A673 (cell line): ENCODE data around the gene TNNT1. TPM values are rescaled to one million over a fixed set of nuclear protein-coding genes. Genes with fewer than 3 reads are reported as not detected.

Source experiments
- BruUV-seq: library from RNA; stranded (reverse); fragments of 400-500 nt; replicated peaks from 2 replicates; lab custom pipeline; 2021; lab: Mats Ljungman, UMichigan
- CTCF ChIA-PET: fragments of 300-600 bp; sonication (Branson Sonifier 250); formaldehyde crosslinking; loops from one replicate; lab custom pipeline; 2022; ENCODE audit warnings: antibody characterized with exemption; lab: Charles Lee
- POLR2A ChIA-PET: fragments of 300-600 bp; sonication (Branson Sonifier 250); formaldehyde crosslinking; loops from one replicate; lab custom pipeline; 2022; ENCODE audit warnings: antibody characterized with exemption; ENCODE audit not compliant: low non-redundant PET; lab: Charles Lee
- DNase-seq: peaks from one replicate; pipeline ENCODE4 v3.0.0-alpha.2; 2015; ENCODE audit warnings: low spot score
- H3K27ac ChIP-seq: fragments of 200-600 bp; sonication (generic); 2 replicates; pipeline ENCODE4 v1.5.1; 2016; ENCODE audit warnings: mixed run types, low read depth, mild to moderate bottlenecking, mixed read lengths, antibody characterized with exemption, low read length; ENCODE audit not compliant: poor library complexity, severe bottlenecking
- H3K27me3 ChIP-seq: fragments of 200-600 bp; sonication (generic); replicated peaks from 2 replicates; pipeline ENCODE4 v1.6.1; 2017; ENCODE audit warnings: mixed run types, low read depth, mild to moderate bottlenecking, mixed read lengths, antibody characterized with exemption, low read length; ENCODE audit not compliant: insufficient read depth, poor library complexity
- H3K36me3 ChIP-seq: fragments of 200-600 bp; sonication (generic); 2 replicates; pipeline ENCODE4 v1.6.1; 2016; ENCODE audit warnings: mixed run types, mild to moderate bottlenecking, mixed read lengths, antibody characterized with exemption, low read length; ENCODE audit not compliant: insufficient read depth, poor library complexity, severe bottlenecking
- H3K4me1 ChIP-seq: fragments of 200-600 bp; sonication (generic); 2 replicates; pipeline ENCODE4 v1.6.1; 2017; ENCODE audit warnings: mixed run types, mild to moderate bottlenecking, mixed read lengths, antibody characterized with exemption, low read length; ENCODE audit not compliant: insufficient read depth, poor library complexity, severe bottlenecking
- H3K4me3 ChIP-seq: fragments of 200-600 bp; sonication (generic); 2 replicates; pipeline ENCODE4 v1.5.1; 2016; ENCODE audit warnings: low read depth, mixed run types, mild to moderate bottlenecking, mixed read lengths, low read length; ENCODE audit not compliant: poor library complexity, severe bottlenecking
- H3K9me3 ChIP-seq: fragments of 200-600 bp; sonication (generic); 2 replicates; pipeline ENCODE4 v1.6.1; 2016; ENCODE audit warnings: mixed run types, low read depth, mild to moderate bottlenecking, mixed read lengths, antibody characterized with exemption, low read length; ENCODE audit not compliant: poor library complexity, severe bottlenecking
- EZH2 ChIP-seq: fragments of 200-600 bp; sonication (generic); IDR thresholded peaks from 2 replicates; pipeline ENCODE4 v1.6.1; 2017; ENCODE audit warnings: borderline replicate concordance, low read depth, mild to moderate bottlenecking, mixed read lengths, antibody characterized with exemption, low read length; ENCODE audit not compliant: poor library complexity, severe bottlenecking
- intact Hi-C: fragments of 100-400 bp; cut with micrococcal nuclease; formaldehyde crosslinking; loops from one replicate; pipeline ENCODE4 v1.10.0; 2022; ENCODE audit not compliant: unreplicated experiment
- total RNA-seq: library from RNA; stranded (reverse); gene quantifications from 2 replicates; pipeline ENCODE4 v1.2.3, GENCODE V29; 2021
- TF ChIP-seq, protein P1 (sequence below): fragments of 300-800, 200-600 bp; sonication (generic); conservative IDR thresholded peaks from 2 replicates; pipeline ENCODE4 v1.5.1; 2017; ENCODE audit warnings: low read depth, mild to moderate bottlenecking, antibody characterized with exemption, low read length, moderate library complexity, mixed read lengths

Gene TNNT1
- total RNA-seq, 1 experiment from 2014 or later = 37.6 TPM

DNA sequence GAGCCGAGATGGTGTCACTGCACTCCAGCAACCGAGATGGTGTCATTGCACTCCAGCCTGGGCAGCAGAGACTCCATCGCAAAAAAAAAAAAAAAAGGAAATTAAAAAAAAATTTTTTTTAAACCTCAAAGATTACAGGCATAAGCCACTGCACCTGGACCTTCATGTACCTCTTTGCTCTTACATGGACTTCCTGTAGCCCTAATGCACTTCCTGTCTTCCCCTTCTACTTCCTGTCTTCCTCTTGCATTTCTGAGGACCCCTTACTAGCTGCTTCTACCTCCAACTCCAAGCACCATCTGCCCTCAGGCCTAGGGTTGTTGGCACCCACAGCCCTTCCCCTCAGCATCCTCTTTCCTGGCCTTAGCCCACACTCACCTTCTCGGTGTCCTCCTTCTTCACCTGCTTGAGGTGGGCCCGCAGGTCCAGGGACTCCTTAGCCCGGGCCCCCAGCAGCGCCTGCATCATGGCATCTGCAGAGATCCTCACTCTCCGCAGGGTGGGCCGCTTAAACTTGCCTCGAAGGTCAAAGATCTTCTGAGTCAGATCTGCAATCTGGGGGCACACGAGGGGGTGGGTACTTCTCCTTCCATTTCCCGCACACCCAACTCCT lies 4.8 kb upstream of the TNNT1 start:
- H3K36me3 ChIP-seq = no peaks in the 10 kb centered on the region
- no peak overlapping the region for H3K4me3 ChIP-seq
- H3K27ac ChIP-seq = no peak overlapping the region
- no peaks in the 10 kb centered on the region for H3K9me3 ChIP-seq
- CTCF ChIA-PET = no interaction called here
- intact Hi-C loops = no loop called here
- no TSS peak for BruUV-seq
- no peak for TF ChIP-seq EZH2
- TF ChIP-seq, protein P1, sequence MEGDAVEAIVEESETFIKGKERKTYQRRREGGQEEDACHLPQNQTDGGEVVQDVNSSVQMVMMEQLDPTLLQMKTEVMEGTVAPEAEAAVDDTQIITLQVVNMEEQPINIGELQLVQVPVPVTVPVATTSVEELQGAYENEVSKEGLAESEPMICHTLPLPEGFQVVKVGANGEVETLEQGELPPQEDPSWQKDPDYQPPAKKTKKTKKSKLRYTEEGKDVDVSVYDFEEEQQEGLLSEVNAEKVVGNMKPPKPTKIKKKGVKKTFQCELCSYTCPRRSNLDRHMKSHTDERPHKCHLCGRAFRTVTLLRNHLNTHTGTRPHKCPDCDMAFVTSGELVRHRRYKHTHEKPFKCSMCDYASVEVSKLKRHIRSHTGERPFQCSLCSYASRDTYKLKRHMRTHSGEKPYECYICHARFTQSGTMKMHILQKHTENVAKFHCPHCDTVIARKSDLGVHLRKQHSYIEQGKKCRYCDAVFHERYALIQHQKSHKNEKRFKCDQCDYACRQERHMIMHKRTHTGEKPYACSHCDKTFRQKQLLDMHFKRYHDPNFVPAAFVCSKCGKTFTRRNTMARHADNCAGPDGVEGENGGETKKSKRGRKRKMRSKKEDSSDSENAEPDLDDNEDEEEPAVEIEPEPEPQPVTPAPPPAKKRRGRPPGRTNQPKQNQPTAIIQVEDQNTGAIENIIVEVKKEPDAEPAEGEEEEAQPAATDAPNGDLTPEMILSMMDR = no peak
- no peak for DNase-seq
- H3K27me3 ChIP-seq = no peaks in the 10 kb centered on the region
- H3K4me1 ChIP-seq = peaks cover 21% of the 10 kb centered on the region
- POLR2A ChIA-PET = no interaction called here

DNA sequence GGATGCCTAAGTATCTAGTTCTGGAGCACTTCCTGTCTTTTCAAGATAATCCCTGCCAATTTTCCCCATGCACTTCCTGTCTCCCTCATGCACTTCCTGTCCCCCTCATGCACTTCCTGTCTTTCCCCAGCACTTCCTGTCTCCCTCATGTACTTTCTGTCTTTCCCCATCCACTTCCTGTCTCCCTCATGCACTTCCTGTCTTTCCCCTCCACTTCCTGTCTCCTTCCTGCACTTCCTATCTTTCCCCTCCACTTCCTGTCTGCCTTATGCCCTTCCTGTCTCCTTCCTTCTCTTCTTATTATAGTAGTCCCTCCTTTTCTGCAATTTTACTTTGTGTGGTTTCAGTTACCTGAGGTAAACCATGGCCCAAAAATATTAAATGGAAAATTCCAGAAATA lies 3.0 kb upstream of the TNNT1 start:
- Histone ChIP-seq H3K27ac (peak overlapping the region; percentile 73), H3K4me1 (peaks cover 19% of the 10 kb centered on the region), H3K27me3 (no peaks in the 10 kb centered on the region), H3K36me3 (no peaks in the 10 kb centered on the region), H3K4me3 (no peak overlapping the region), H3K9me3 (no peaks in the 10 kb centered on the region)
- ChIA-PET POLR2A (no interaction called here), CTCF (no interaction called here)
- BruUV-seq = no TSS peak
- peak; percentile 84 for DNase-seq
- no peak for TF ChIP-seq EZH2
- TF ChIP-seq, protein P1 = no peak
- intact Hi-C loops = no loop called here

- DNase-seq = no peak
- intact Hi-C loops = no loop called here
- no peaks in the 10 kb centered on the region for H3K36me3 ChIP-seq
- CTCF ChIA-PET = no interaction called here
- no peaks in the 10 kb centered on the region for H3K27me3 ChIP-seq
- BruUV-seq = no TSS peak
- H3K4me1 ChIP-seq = peaks cover 27% of the 10 kb centered on the region
- POLR2A ChIA-PET = no interaction called here
- TF ChIP-seq EZH2 = no peak
- TF ChIP-seq, protein P1 = no peak
- no peaks in the 10 kb centered on the region for H3K9me3 ChIP-seq
- no peak overlapping the region for H3K27ac ChIP-seq
- H3K4me3 ChIP-seq = no peak overlapping the region
These were observed 1.3 kb downstream of the TNNT1 start for GRCh38 chr19:55147545-55148251.
